GM19463 (cell line): ENCODE data around the gene SARS1.

Experiments used
- ATAC-seq: cut with Tn5 transposase; IDR thresholded peaks from one replicate; pipeline ENCODE4 v1.9.1; 2021; ENCODE audit warnings: mild to moderate bottlenecking, moderate library complexity; ENCODE audit not compliant: unreplicated experiment

The SARS1 gene

DNA sequence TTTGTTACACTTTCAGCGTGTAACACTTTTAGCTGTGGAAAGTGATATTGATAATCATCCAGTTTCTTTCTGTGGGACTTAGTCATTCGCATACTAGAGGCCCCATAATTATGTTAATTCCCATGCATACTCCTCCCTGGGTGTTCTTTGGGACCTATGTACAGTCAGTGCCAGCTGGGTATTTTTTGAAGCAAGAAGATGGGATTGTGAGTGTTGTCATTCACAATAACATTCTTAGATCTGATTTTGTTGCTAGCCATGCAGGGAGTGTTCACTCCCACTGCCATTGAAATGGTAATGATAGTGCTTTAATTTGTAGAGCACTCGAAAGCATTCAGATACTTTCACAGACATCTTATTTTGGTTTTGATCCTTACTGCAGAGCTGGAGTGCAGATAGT, 11.6 kb downstream of the SARS1 start:
- no peak for ATAC-seq

GRCh38 chr1:109225711-109226445, 12.2 kb downstream of the SARS1 start:
- ATAC-seq: no peak

DNA sequence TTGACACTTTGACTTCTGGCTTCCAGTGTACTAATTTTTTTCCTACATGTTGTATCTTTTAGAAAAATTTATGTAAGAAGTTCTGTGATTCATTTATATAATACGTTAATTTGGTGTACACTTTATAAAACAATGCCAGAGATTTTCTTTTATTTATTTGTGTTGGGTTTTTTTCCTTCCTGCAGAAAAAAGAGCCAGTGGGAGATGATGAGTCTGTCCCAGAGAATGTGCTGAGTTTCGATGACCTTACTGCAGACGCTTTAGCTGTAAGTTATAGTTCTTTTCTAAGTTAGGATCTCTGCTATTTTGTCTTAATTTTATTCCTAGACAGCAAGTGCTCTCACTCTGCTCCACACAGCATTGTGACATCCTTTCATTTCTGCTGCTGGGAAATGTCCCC, 14.4 kb downstream of the SARS1 start:
- ATAC-seq: no peak

- ATAC-seq: no peak
Measured at GRCh38 chr1:109229531-109230127, 15.9 kb downstream of the SARS1 start.

DNA sequence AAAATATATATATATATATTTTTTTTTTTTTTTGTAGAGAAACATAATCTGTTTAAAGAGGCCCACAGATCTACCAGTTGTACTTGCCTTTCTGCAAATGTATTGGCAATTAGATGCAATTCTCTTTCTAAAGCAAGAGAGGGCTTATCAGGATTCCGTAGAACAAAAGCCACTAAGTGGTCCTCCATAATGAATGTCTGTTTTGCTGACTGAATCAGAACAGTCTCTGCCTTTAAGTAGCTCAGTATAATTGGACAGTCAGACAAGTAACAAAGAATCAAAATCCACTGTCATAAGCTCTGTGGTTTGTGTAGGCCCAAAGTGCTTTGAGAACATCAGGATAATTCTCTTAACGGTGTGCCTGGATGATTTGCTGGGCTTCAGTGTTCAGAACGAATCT, 17.3 kb downstream of the SARS1 start:
- ATAC-seq: no peak

DNA sequence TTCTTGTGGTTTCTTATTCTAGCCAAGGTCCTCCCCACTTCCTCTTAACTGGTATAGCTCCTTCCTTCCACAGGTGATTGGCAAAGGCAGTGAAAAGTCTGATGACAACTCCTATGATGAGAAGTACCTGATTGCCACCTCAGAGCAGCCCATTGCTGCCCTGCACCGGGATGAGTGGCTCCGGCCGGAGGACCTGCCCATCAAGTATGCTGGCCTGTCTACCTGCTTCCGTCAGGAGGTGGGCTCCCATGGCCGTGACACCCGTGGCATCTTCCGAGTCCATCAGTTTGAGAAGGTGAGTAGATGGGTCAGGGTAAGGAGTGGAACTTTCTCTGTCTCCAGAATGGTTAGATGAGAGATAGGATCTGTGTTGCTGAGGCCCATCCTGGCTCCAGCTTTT, 21.4 kb downstream of the SARS1 start:
- ATAC-seq: no peak

DNA sequence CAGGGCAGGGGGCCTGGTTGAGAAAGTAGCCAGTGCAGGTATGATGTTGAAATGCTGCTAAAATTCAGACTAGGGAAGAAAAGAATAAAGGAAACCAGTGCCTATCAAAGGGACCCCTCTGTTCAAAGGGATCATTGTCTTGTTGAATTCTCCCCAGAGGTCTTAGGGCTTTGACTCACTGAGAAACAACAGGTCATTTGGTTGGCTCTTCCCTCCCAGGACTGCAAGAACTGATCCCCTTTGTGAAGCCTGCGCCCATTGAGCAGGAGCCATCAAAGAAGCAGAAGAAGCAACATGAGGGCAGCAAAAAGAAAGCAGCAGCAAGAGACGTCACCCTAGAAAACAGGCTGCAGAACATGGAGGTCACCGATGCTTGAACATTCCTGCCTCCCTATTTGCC, 23.8 kb downstream of the SARS1 start:
- no peak for ATAC-seq

GRCh38 chr1:109238382-109238781, 24.7 kb downstream of the SARS1 start:
- no peak for ATAC-seq

- no peak for ATAC-seq
Measured at GRCh38 chr1:109239047-109239408, 25.3 kb downstream of the SARS1 start.

DNA sequence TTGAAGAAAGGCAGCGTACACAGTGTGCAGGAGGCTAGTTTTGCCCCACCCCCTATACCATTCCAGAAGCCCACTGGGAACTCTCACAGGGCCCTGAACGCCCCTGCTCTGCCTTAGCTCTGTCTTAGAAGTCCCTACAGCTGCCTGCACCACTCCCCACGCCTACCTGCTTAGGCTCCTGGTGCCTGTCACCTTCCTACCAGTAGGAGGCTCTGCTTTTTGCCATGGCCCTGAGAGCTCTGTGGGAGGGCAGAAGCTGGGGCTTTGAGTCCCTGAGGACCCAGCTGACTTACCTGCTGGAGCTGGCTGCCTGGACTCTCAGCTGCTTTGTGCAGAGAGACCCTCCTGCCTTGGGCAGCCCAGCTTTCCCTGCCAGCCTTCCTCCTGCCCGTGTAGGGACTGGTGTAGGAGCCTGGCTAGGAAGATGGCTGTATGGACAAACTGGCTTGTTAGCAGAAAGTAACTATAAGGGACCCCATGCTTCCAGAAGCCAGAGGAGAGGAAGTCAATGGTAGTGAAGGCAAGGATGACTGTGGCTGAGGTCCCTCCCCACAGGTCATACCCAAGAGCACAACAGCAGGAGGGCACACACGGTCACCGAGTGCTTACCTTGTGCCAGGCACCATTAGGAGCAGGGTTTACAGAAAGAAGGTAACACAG, 25.8 kb downstream of the SARS1 start:
- no peak for ATAC-seq

GRCh38 chr1:109240158-109241152, 26.7 kb downstream of the SARS1 start:
- ATAC-seq: no peak

DNA sequence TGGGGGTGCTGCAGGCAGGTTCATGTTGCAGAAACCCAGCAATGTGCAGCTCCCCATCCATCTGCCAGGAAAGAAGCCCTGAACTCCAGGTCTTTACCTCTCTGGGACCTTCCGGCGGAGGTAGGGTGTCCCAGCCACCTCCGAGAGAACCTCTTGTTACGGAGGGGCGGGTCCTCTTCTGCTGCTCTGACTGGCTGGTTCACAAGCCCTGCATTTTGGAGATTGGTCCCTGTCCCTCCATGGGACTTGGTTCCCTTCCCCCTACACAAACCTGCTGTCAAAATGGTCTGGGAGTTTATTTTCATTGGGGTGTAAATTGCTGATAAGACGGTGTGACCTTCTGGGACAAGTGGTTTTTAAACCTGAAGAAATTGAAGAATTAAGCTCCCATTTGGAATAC, 27.6 kb downstream of the SARS1 start:
- ATAC-seq: no peak

- ATAC-seq: no peak
Measured at GRCh38 chr1:109241841-109242345, 28.2 kb downstream of the SARS1 start.

GRCh38 chr1:109242387-109242786, 28.7 kb downstream of the SARS1 start:
- no peak for ATAC-seq

DNA sequence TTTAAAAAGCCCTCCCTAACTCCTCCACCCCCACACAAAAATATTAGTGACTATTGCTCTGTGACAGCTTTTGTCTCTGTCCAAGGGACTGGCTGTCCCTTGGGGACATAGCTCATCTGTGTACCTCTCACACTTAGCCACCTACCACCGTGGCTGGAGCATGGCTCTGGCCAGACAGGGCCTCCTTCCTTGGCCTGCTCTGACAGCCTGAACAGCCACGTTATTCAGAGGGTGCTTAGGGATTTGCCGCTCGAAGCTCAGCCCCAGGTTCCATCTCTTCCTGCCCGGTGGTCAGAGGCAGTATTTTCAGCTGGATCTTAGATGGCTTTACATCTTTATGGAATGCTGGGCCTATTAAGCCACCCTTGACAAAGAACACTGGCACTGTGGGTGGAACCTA, 29.5 kb downstream of the SARS1 start:
- no peak for ATAC-seq

DNA sequence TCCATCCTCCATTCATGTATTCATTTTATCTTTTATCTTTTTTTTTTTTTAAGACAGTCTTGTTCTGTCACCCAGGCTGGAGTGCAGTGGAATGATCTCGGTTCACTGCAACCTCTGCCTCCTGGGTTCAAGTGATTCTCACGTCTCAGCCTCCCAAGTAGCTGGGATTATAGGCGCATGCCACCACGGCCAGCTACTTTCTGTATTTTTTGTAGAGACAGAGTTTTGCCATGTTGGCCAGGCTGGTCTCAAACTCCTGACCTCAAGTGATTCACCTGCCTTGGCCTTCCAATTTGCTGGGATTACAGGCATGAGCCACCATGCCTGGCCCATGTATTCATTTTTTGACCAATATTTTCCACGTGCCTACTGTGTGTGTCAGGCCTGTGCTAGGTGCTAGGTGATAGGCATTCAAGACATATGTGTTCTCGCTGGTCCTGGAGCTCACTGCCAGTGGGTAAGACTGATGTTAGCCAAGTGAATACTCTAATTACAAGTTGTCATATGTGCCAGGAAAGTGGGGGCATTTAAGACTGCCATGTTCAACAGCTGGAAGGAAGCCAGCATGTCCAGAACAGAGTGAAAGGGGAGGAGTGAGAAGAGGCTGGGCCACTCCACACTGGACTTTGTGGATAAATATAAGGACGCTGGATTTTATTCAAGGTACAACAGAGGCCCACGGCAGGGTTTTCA, 30.3 kb downstream of the SARS1 start:
- ATAC-seq: no peak

- ATAC-seq: no peak
Measured at GRCh38 chr1:109246141-109246551, 32.4 kb downstream of the SARS1 start.

GRCh38 chr1:109247401-109248365, 34.0 kb downstream of the SARS1 start:
- ATAC-seq: no peak

DNA sequence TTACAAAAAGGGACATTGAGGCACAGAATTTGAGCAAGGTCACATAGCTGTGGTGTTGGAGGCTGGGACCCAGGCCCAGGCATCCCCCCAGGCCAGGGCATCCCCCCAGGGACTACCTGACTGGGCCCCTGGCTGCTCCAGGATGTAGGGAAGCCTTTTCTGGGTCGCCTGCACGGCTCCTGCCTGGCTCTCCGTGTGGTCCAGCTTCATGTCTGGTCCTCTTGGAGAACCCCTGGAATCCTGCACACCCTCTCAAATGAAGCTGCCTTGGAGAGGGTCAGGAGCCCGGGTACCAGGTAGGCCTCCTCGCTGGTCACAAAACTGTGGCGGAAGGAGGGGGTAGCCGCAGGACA, 34.7 kb downstream of the SARS1 start:
- ATAC-seq: no peak
